Measurements from ENCODE around the gene PLXNA2. TPM values are rescaled to one million over a fixed set of nuclear protein-coding genes. Genes with fewer than 3 reads are reported as not detected.

The PLXNA2 gene
- polyA plus RNA-seq, 1 of the 3 experiments (the other 2 are of a cell fraction): 8.5 TPM

DNA sequence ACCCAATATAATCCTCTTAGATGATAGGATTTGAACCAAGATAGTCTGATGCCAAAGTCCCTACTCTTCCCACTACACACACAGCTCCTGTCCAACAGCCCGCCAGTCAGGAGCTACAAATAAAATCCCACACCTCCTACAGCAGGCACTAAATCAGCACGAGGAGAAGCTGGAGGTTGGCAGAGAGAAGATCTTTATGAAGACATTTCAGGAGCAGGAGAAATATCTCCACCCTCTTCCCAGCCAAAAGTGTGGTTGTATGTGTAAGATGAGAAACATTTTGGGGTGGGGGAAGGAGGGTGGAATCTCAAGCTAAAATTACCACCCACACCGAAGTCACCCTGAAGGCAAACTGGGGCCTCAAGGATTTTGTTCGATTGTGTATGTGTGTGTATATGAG lies 54.5 kb downstream of the PLXNA2 start:
- peaks cover 9 to 22% of the 10 kb centered on the region in 2 experiments for H3K4me1 ChIP-seq (ENCODE audit: control insufficient read depth in 1 of 2, insufficient read depth in 2 of 2, low read depth in 1 of 2, low read length in 1 of 2)

GRCh38 chr1:208189183-208189582 lies 55.0 kb downstream of the PLXNA2 start:
- Histone ChIP-seq H3K79me2 (ENCODE audit: insufficient read depth) (peaks cover 42% of the 10 kb centered on the region), H3K9ac (no peak overlapping the region), H3K4me2 (0 out of 2 replicates have a peak overlapping the region, but pooled peaks have one; percentile 6), H3K36me3 (replicated peaks in 1 of 2; ENCODE audit: control insufficient read depth in 1 of 2, insufficient read depth in 2 of 2, low read length in 1 of 2) (peaks cover 6 to 12% of the 10 kb centered on the region in 2 experiments), H3F3A (replicated peaks; ENCODE audit: insufficient read depth) (peaks cover 20% of the 10 kb centered on the region), H3K4me1 (ENCODE audit: control insufficient read depth in 1 of 2, insufficient read depth in 2 of 2, low read depth in 1 of 2, low read length in 1 of 2) (peaks cover 15 to 26% of the 10 kb centered on the region in 2 experiments), H3K27ac (ENCODE audit: low read depth in 2 of 2, low read length in 1 of 2) (no peak overlapping the region), H4K20me1 (ENCODE audit: insufficient read depth) (peaks cover 5% of the 10 kb centered on the region; the same call in 1 of the 2 replicates), H3K9me2 (no peaks in the 10 kb centered on the region), H3K4me3 (ENCODE audit: low read depth in 2 of 2, low read length in 1 of 2) (no peak overlapping the region), H3K27me3 (ENCODE audit: insufficient read depth) (no peaks in the 10 kb centered on the region), H2AFZ (ENCODE audit: low read depth) (no peak overlapping the region), H3K9me3 (no peaks in the 10 kb centered on the region)
- WGBS (ENCODE audit: low lambda C conversion rate): 78% methylated on average over 2 of the region's 2 CpGs
- DNase-seq: no peak
- ChIA-PET POLR2A (no interaction called here), CTCF (interaction anchor here (0.7 to 1.0 kb wide), 3 partner anchors 49 to 166 kb away, joined by 3 to 4 read pairs (median 4); no protein-coding TSS in a partner anchor)
- TF ChIP-seq RCOR1 (IDR thresholded peaks at IDR 0.05; ENCODE audit: low read length): no peak
- TF ChIP-seq TCF12 (IDR thresholded peaks at IDR 0.05): peak; percentile 47; the same call in 1 of the 2 replicates

More for the DNA sequence above, 54.5 kb downstream of the PLXNA2 start:
- no peak for DNase-seq
- no peaks in the 10 kb centered on the region for H3K9me2 ChIP-seq
- WGBS (ENCODE audit: low lambda C conversion rate): 88% methylated on average over 4 of the region's 4 CpGs
- H2AFZ ChIP-seq (ENCODE audit: low read depth): no peak overlapping the region
- CTCF ChIA-PET: interaction anchor here (0.7 to 1.0 kb wide), 4 partner anchors 10 to 167 kb away, joined by 3 to 4 read pairs (median 4); no protein-coding TSS in a partner anchor
- 0 out of 2 replicates have a peak overlapping the region, but pooled peaks have one; percentile 6 for H3K4me2 ChIP-seq
- no peak overlapping the region for H3K9ac ChIP-seq
- H3K79me2 ChIP-seq (ENCODE audit: insufficient read depth): peaks cover 45% of the 10 kb centered on the region
- peaks cover 16% of the 10 kb centered on the region for H3F3A ChIP-seq (replicated peaks; ENCODE audit: insufficient read depth)
- H3K4me3 ChIP-seq (ENCODE audit: low read depth in 2 of 2, low read length in 1 of 2): no peak overlapping the region
- TF ChIP-seq GATA2 (CRISPR knock-in tag; IDR thresholded peaks at IDR 0.05) (no peak), CHD2 (IDR thresholded peaks at IDR 0.05; ENCODE audit: low read length, partially characterized antibody) (no peak), SMC3 (IDR thresholded peaks at IDR 0.05; ENCODE audit: low read depth, low read length) (no peak)
- peaks cover 4% of the 10 kb centered on the region; the same call in 1 of the 2 replicates for H4K20me1 ChIP-seq (ENCODE audit: insufficient read depth)
- H3K9me3 ChIP-seq: no peaks in the 10 kb centered on the region
- H3K27ac ChIP-seq (ENCODE audit: low read depth in 2 of 2, low read length in 1 of 2): no peak overlapping the region
- peaks cover 6 to 17% of the 10 kb centered on the region in 2 experiments for H3K36me3 ChIP-seq (replicated peaks in 1 of 2; ENCODE audit: control insufficient read depth in 1 of 2, insufficient read depth in 2 of 2, low read length in 1 of 2)
- no peaks in the 10 kb centered on the region for H3K27me3 ChIP-seq (ENCODE audit: insufficient read depth)
- POLR2A ChIA-PET: no interaction called here

- ChIA-PET POLR2A (no interaction called here), CTCF (interaction anchor here (1.0 kb wide), 1 partner anchor 10 kb away, joined by 3 read pairs; no protein-coding TSS in a partner anchor)
- H3K4me2 ChIP-seq: no peak overlapping the region
- H3K9ac ChIP-seq: no peak overlapping the region
- peaks cover 20% of the 10 kb centered on the region for H3F3A ChIP-seq (replicated peaks; ENCODE audit: insufficient read depth)
- no peaks in the 10 kb centered on the region for H3K9me2 ChIP-seq
- TF ChIP-seq EZH2phosphoT487 (IDR thresholded peaks at IDR 0.05; ENCODE audit: borderline replicate concordance, low read depth) (no peak), SMC3 (IDR thresholded peaks at IDR 0.05; ENCODE audit: low read depth, low read length) (no peak), USF2 (IDR thresholded peaks at IDR 0.05; ENCODE audit: borderline replicate concordance, low read depth, low read length) (no peak), YY1 (IDR thresholded peaks at IDR 0.05; ENCODE audit: low read depth) (no peak), MXI1 (IDR thresholded peaks at IDR 0.05; ENCODE audit: low read depth, low read length) (no peak), IRF3 (IDR thresholded peaks at IDR 0.05; ENCODE audit: low read depth, low read length) (no peak), RFX5 (IDR thresholded peaks at IDR 0.05; ENCODE audit: low read length) (no peak)
- TF ChIP-seq, protein P1, sequence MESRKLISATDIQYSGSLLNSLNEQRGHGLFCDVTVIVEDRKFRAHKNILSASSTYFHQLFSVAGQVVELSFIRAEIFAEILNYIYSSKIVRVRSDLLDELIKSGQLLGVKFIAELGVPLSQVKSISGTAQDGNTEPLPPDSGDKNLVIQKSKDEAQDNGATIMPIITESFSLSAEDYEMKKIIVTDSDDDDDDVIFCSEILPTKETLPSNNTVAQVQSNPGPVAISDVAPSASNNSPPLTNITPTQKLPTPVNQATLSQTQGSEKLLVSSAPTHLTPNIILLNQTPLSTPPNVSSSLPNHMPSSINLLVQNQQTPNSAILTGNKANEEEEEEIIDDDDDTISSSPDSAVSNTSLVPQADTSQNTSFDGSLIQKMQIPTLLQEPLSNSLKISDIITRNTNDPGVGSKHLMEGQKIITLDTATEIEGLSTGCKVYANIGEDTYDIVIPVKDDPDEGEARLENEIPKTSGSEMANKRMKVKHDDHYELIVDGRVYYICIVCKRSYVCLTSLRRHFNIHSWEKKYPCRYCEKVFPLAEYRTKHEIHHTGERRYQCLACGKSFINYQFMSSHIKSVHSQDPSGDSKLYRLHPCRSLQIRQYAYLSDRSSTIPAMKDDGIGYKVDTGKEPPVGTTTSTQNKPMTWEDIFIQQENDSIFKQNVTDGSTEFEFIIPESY (IDR thresholded peaks at IDR 0.05; ENCODE audit: borderline replicate concordance, low read depth): no peak
- no peaks in the 10 kb centered on the region for H3K27me3 ChIP-seq (ENCODE audit: insufficient read depth)
- peaks cover 6 to 10% of the 10 kb centered on the region in 2 experiments for H3K36me3 ChIP-seq (replicated peaks in 1 of 2; ENCODE audit: control insufficient read depth in 1 of 2, insufficient read depth in 2 of 2, low read length in 1 of 2)
- H3K4me1 ChIP-seq (ENCODE audit: control insufficient read depth in 1 of 2, insufficient read depth in 2 of 2, low read depth in 1 of 2, low read length in 1 of 2): peaks cover 18 to 30% of the 10 kb centered on the region in 2 experiments
- H4K20me1 ChIP-seq (ENCODE audit: insufficient read depth): peaks cover 5% of the 10 kb centered on the region; the same call in 1 of the 2 replicates
- no peak overlapping the region for H2AFZ ChIP-seq (ENCODE audit: low read depth)
- peaks cover 42% of the 10 kb centered on the region for H3K79me2 ChIP-seq (ENCODE audit: insufficient read depth)
- no peak for DNase-seq
- H3K9me3 ChIP-seq: no peaks in the 10 kb centered on the region
- no peak overlapping the region for H3K27ac ChIP-seq (ENCODE audit: low read depth in 2 of 2, low read length in 1 of 2)
- WGBS (ENCODE audit: low lambda C conversion rate): 100% methylated on average over 1 of the region's 1 CpG
- H3K4me3 ChIP-seq (ENCODE audit: low read depth in 2 of 2, low read length in 1 of 2): no peak overlapping the region
These were observed 55.6 kb downstream of the PLXNA2 start for GRCh38 chr1:208188607-208189006.

Data from SK-N-SH (cell line).